ENCODE results near the gene RTP3. TPM values are rescaled to one million over a fixed set of nuclear protein-coding genes. Genes with fewer than 3 reads are reported as not detected.
A peak's percentile ranks its signal among the peaks of the same experiment; 100 is the strongest.

Gene RTP3
- total RNA-seq, 3 donors from 2014 or later (not counting 1 experiment from before 2014, with no cell fraction given), result not detected

GRCh38 chr3:46496746-46497555 is 825 bp upstream of the RTP3 start:
- H3K27ac Mint-ChIP-seq, result no peak overlapping the region

GRCh38 chr3:46498916-46499519 is 1.2 kb downstream of the RTP3 start:
- peaks cover 0 to 3% of the 10 kb centered on the region in 2 donors for H3K27me3 Mint-ChIP-seq (ENCODE audit: low read depth in 2 of 2)
- H3K27ac Mint-ChIP-seq, result no peak overlapping the region
- H3K4me3 ChIP-seq (ENCODE audit: low read length), result no peak overlapping the region
- no peak overlapping the region for H3K27ac ChIP-seq (ENCODE audit: low read length)
- DNase-seq, result no peak
- H3K4me1 Mint-ChIP-seq, result no peaks in the 10 kb centered on the region
- no peaks in the 10 kb centered on the region for H3K9me3 ChIP-seq (ENCODE audit: control insufficient read depth, insufficient read depth, low read length)
- TF ChIP-seq CTCF (IDR thresholded peaks at IDR 0.05), result no peak
- no peaks in the 10 kb centered on the region for H3K27me3 ChIP-seq (ENCODE audit: control insufficient read depth, insufficient read depth, low read length)
- H3K4me1 ChIP-seq (ENCODE audit: control insufficient read depth, insufficient read depth, low read length), result no peaks in the 10 kb centered on the region
- 93% methylated on average over 6 of the region's 6 CpGs for WGBS (ENCODE audit: insufficient coverage)
- H3K9me3 Mint-ChIP-seq, result no peaks in the 10 kb centered on the region
- H3K4me3 Mint-ChIP-seq, result no peak overlapping the region
- H3K36me3 ChIP-seq (ENCODE audit: control insufficient read depth, insufficient read depth, low read length), result no peaks in the 10 kb centered on the region
- ATAC-seq, result no peak
- intact Hi-C loops (cut with micrococcal nuclease), result no loop called here
- H3K36me3 Mint-ChIP-seq, result no peaks in the 10 kb centered on the region

More at GRCh38 chr3:46496746-46497555, 825 bp upstream of the RTP3 start:
- Histone ChIP-seq H3K9me3 (ENCODE audit: control insufficient read depth, insufficient read depth, low read length) (no peaks in the 10 kb centered on the region), H3K36me3 (ENCODE audit: control insufficient read depth, insufficient read depth, low read length) (no peaks in the 10 kb centered on the region), H3K27me3 (ENCODE audit: control insufficient read depth, insufficient read depth, low read length) (no peaks in the 10 kb centered on the region), H3K4me1 (ENCODE audit: control insufficient read depth, insufficient read depth, low read length) (no peaks in the 10 kb centered on the region), H3K4me3 (ENCODE audit: low read length) (no peak overlapping the region), H3K27ac (ENCODE audit: low read length) (no peak overlapping the region)
- peak in 1 of 3 donors; percentile 45 for ATAC-seq
- intact Hi-C loops (cut with micrococcal nuclease), result no loop called here
- DNase-seq, result peak in 1 of 2 donors; percentile 74
- Mint-ChIP-seq H3K4me3 (no peak overlapping the region), H3K27me3 (ENCODE audit: low read depth in 2 of 2) (peaks cover 0 to 3% of the 10 kb centered on the region in 2 donors), H3K4me1 (no peaks in the 10 kb centered on the region), H3K36me3 (no peaks in the 10 kb centered on the region), H3K9me3 (no peaks in the 10 kb centered on the region)
- TF ChIP-seq CTCF (IDR thresholded peaks at IDR 0.05), result peak; percentile 35
- 68% methylated on average over 9 of the region's 9 CpGs for WGBS (ENCODE audit: insufficient coverage)

GRCh38 chr3:46500656-46501635 is 3.2 kb downstream of the RTP3 start:
- H3K9me3 Mint-ChIP-seq, result no peaks in the 10 kb centered on the region
- TF ChIP-seq CTCF (IDR thresholded peaks at IDR 0.05), result no peak
- ATAC-seq (no peak), DNase-seq (no peak)
- H3K4me3 Mint-ChIP-seq, result no peak overlapping the region
- 54% methylated on average over 5 of the region's 5 CpGs for WGBS (ENCODE audit: insufficient coverage)
- Histone ChIP-seq H3K27me3 (ENCODE audit: control insufficient read depth, insufficient read depth, low read length) (no peaks in the 10 kb centered on the region), H3K4me3 (ENCODE audit: low read length) (no peak overlapping the region), H3K27ac (ENCODE audit: low read length) (no peak overlapping the region), H3K36me3 (ENCODE audit: control insufficient read depth, insufficient read depth, low read length) (no peaks in the 10 kb centered on the region), H3K4me1 (ENCODE audit: control insufficient read depth, insufficient read depth, low read length) (no peaks in the 10 kb centered on the region), H3K9me3 (ENCODE audit: control insufficient read depth, insufficient read depth, low read length) (no peaks in the 10 kb centered on the region)
- H3K27me3 Mint-ChIP-seq (ENCODE audit: low read depth in 2 of 2), result peaks cover 0 to 8% of the 10 kb centered on the region in 2 donors
- peaks cover 0 to 10% of the 10 kb centered on the region in 2 donors for H3K4me1 Mint-ChIP-seq
- intact Hi-C loops (cut with micrococcal nuclease), result no loop called here
- no peak overlapping the region for H3K27ac Mint-ChIP-seq
- H3K36me3 Mint-ChIP-seq, result no peaks in the 10 kb centered on the region
